M059J (cell line): ENCODE data around the gene CCDC59. TPM values are rescaled to one million over a fixed set of nuclear protein-coding genes. Genes with fewer than 3 reads are reported as not detected.
"Not testable (repeated sequence)": the region's sequence is repeated elsewhere in the genome, so short reads cannot be mapped to it uniquely, and the experiment has no call there.

Experiments
- DNase-seq: peaks from one replicate; pipeline ENCODE4 v3.0.0-alpha.2; 2012; ENCODE audit warnings: low read depth
- total RNA-seq: library from RNA; depleted of rRNA; stranded (reverse); fragments of >200 nt; shearing (Covaris generic); gene quantifications from 2 replicates; pipeline ENCODE4 v1.2.3, GENCODE V29; 2014; rRNA removed

CCDC59 gene, protein sequence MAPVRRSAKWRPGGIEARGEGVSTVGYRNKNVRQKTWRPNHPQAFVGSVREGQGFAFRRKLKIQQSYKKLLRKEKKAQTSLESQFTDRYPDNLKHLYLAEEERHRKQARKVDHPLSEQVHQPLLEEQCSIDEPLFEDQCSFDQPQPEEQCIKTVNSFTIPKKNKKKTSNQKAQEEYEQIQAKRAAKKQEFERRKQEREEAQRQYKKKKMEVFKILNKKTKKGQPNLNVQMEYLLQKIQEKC
- total RNA-seq = 70.0 and 101 TPM in 2 replicates

DNA sequence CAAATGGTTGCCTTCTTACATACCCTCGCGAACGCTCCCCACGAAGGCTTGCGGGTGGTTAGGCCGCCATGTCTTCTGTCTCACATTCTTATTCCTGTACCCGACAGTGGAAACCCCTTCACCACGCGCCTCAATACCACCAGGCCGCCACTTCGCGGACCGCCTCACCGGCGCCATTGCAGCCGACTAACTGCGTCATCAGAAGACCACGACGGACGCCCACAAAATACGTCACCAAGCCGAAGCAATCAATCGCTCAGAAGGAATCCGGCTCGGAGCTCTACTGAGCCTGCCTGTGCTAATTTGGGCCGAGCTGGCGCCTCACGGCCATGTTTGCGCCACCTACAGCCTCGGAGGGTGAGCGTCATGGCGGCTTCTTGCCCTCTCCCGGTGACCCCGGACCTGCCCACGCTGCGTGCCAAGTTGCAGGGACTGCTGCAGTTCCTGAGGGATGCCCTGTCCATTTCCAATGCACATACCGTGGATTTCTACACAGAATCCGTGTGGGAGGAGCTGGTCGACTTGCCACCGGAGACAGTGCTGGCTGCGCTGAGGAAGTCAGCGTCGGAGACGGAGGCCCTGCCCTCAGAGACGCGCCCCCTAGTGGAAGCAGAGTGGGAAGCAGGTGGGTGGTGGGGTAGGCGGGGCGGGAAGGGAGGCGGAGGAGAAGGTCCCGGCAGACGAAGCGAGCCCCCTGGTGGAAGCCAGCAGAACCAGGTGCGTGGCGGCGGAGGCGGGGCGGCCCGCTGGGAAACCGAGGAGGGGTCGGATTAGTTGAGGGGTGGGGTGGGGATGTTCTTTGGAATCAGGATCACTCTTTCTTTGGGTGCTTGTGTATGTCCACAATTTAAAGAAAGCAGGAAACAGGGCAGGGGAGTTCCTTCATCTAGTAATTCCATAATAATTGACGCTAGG is at the start of gene CCDC59, which contains the start of gene METTL25:
CCDC59 (minus strand) TSS at position 188 of the 915 bp plus-strand sequence; CDS start at position 177, 11 bp downstream.
METTL25 (plus strand) TSS at position 330 of the 915 bp plus-strand sequence; CDS start at position 367, 37 bp downstream.
- DNase-seq = peak; percentile 95

DNA sequence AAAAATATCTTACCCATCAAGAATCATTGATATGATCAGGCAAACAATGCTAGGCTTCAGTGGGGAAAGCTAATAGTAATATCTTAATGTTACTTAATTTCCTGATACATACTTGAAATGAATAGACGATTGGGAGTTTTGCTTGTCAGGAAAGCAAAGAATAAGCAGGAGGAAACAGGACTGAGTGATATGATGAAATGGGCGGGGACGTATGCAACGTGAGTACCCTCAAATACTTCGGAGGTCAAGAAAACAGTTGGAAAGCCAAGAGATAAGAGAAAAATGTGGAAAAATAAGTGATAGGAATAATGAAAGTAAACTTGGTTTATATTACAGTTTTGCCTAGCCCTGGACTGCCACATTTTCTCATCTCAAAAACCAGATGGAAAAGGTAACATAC is 49.3 kb upstream of the CCDC59 start:
- no peak for DNase-seq

DNA sequence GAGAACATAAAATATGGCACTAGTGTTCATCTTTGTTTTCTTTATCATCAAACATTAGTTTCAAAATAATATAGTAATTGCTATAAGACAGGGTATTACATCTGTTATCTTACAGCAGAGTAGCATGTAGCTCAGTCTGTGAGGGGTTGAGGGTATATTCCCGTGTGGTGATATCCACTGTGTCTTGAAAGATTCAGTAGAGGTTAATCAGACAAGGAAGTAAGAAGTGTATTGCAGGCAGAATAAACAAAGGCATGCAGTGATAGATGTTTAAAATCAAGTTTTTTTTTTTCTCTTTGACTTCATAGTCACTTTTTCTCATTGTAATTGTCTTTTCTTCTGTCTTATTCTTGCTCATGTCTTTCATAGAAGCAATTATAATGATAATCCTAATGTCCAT is 48.5 kb upstream of the CCDC59 start:
- DNase-seq = no peak

DNA sequence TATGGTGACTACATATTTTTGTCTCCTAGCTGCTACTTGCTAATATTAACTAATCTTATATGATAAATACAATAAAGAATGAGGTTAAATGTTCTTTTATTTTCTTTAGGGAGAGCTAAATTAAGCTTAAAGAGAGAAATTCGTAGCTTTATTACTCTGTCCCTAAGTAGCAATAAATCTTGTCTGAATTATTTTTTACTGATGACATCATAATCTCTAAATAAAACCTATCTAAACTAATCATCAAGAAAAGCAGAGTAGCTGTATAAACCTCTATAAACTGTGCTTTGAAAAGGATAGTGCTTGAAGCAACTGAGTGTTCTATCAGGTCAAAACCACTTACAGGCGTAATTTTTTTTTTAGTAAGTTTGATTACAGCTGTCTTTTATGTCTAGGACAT is 42.6 kb upstream of the CCDC59 start:
- no peak for DNase-seq

DNA sequence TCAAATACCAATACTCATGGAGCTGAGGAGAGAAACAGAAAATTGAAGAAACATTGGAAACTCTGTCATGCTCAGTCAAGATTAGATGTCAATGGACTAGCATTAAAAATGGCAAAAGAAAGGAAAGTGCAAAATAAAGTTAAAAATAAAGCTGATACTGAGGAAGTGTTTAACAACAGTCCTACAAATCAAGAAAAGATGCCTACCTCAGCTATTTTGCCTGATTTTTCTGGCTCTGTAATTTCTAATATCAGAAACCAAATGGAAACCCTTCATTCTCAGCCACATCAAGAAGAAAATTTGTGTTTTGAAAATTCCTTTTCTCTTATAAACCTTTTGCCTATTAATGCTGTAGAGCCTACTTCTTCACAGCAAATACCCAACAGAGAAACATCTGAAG is 40.7 kb upstream of the CCDC59 start:
- no peak for DNase-seq

DNA sequence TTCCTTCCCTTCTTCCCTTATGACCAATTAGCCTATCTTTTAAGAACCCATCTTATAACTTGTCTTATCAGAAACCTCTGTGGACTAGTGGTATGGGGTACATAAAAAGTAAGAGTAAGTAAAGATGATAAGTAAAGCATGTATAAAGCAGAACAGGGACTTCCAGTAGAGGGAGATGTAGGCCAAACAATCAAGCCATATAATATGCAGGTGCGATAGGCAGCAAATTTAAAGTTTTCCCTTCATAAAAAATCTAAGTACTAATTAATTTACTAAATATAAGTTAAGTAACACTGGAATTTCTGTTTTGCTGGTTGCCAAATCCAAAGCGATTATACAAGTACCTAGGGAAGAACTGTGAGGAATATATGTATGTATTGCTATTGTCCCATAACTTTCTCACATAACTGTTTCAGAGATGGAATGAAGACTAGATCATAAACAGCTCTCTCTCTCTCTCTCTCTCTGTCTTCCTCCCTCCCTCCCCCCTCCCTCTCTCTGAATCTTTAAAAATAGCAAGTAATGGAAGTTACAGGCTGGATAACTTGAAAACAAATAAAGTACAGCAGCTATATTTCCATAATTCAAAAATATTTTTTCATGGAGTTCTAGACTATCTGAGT is 25.9 kb upstream of the CCDC59 start:
- peak; percentile 9 for DNase-seq

DNA sequence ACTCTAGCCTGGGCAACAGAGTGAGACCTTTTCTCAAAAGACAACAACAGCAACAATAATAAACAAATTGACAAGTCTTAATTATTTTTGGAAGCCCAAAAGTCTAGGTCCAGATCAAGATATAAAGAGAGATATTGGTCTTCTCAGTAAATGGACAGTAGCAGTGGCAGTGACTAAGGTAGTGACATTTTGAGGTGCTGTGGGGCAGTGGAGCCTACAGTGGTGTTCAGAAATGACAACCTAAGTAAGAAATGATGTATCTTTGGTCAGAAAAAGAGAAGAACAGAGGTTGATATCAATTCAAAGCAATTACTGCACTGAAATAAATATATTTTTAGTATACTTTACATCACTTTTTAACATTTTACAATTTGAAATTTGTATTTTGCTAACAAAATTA is 20.8 kb upstream of the CCDC59 start:
- no peak for DNase-seq

DNA sequence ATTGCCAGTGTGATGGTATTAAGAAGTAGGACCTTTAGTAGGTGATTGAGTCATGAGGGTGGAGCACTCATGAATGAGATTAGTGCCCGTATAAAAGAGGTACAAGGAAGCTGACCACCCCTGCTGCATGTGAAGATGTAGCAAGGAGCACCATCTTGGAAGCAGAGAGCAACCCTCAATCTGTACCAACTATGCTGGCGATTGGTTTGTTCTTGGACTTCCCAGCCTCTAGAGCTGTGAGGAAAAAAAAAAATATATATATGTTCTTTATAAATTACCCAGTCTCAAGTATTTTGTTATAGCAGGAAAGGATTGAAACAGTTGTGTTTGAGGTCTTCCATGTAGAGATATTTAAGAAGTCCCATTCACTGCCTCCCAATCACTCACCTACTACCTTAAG is 17.0 kb upstream of the CCDC59 start:
- no peak for DNase-seq

DNA sequence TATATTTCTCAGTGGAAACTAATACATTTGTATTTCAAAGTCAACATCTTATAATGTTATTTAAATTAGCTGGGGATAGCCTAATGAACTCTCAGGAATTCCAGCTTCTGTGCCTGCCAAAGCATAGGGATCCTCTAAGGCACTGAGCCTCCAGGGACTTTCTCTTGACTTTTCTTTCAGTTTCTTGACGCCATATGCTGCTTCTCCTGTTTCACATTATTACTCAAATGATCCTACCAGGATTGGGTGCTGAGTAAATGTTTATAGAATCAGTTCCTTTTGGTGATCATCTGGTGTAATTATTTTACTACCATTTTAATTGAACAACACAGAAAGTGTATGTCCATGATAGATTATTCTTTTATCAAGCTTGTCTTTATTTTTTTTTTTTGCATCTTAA is 8.0 kb upstream of the CCDC59 start:
- peak; percentile 2 for DNase-seq

DNA sequence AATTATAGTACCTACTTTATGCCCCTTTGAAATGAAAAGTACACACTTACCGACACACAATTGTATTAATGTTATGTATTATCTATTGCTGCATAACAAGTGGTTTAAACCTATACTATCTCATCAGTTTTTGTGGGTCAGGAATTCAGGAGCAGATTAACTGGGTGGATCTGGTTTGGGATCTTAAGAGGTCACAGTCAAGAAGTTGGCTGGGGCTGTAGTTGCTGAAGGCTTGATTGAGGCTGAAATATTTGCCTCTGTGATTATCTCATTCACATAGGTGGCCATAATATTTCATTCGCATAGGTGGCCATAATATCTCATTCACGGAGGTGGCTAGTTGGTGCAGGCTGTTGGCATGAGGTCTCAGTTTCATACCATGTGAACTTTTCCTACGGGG is 5.8 kb upstream of the CCDC59 start:
- DNase-seq = no peak

DNA sequence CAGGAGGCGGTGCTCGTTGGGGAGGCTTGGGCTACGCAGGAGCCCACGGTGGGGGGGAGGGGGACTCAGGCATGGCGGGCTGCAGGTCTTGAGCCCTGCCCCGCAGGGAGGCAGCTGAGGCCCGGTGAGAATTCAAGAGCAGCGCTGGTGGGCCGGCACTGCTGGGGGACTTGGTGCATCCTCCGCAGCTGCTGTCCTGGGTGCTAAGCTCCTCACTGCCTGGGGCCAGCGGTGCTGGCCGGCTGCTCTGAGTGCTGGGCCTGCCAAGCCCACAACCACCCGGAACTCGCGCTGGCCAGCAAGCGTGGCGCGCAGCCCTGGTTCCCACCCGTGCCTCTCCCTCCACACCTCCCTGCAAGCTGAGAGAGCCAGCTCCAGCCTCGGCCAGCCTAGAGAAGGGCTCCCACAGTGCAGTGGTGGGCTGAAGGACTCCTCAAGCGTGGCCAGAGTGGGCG is 3.3 kb upstream of the CCDC59 start:
- no peak for DNase-seq

DNA sequence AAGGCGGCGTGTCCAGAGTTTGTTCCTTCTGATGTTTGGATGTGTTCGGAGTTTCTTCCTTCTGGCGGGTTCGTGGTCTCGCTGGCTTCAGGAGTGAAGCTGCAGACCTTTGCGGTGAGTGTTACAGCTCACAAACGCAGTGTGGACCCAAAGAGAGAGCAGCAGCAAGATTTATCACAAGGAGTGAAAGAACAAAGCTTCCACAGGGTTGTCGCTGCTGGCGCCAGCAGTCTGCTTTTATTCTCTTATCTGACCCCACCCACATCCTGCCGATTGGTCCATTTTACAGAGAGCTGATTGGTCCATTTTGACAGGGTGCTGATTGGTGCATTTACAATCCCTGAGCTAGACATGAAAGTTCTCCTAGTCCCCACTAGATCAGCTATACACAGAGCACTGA is 2.6 kb upstream of the CCDC59 start:
- not testable (repeated sequence) for DNase-seq

DNA sequence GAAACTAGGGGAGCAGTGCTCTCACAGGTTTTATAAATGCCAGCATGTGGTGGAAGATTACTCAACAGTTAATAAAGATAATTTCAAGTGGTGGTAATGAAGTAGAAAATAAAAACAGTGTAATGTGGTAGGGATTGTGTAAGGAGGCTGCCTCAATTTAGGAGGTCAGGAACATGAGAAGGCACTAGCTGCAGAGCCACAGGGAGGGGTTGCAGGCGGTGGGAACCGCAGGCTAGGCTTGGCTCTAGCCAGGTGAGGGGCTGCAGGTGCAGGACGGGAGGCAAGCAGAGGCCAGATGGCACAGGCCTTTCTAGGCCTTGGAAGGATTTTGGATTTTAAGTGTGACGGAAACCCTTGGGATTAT is 910 bp upstream of the CCDC59 start:
- peak; percentile 2 for DNase-seq

DNA sequence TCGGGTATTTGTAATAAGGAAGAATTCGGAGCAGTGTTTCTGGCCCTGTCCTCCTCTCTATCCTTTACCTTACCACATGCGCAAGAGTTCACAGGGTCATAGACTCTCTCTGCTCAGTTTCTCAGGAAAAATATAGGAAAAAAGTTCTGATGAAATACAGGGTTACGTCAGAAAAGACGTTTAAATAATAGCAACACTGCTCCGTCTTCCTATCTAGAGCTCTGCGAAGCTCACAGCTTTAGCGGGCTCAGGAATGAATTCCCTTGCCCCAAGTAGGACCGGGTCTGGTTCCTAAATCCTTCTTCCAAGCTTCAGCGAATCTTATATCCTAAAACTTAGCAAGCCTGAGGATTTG is 365 bp downstream of the CCDC59 start:
- no peak for DNase-seq

DNA sequence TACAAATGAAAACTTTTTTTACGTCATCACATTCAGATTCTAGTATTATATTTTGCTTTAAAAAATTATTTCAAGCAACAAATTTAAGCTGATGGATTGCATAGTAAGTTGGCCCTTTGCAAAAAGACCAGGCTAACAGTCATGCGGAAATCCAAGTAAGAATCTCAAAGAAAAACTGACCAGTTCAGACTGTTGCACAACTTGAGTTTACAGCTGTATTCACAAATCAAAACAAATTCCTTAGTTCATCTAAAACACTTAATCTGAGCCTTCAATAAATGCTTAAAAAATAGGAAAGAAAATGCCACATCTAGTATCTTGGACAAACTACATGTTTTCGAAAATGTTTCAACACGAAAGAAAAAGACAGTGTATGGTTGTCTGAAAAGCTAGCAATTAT is 847 bp downstream of the CCDC59 start:
- no peak for DNase-seq

DNA sequence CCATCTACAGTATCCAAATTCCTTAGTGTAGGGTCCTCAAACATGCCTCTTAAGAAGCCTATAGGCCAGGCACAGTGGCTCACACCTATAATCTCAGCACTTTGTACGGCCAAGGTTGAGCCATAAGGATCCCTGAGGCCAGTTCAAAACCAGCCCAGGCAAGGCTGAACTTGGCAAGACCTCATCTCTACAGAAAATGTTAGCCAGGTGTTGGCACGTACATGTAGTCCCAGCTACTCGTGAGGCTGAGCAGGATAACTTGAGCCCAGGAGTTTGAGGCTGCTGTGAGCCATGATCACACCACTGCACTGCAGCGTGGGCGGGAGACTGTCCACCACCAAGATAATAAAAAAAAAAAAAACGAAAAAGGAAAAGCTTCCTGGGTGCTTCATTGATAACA is 6.8 kb downstream of the CCDC59 start:
- DNase-seq = no peak

DNA sequence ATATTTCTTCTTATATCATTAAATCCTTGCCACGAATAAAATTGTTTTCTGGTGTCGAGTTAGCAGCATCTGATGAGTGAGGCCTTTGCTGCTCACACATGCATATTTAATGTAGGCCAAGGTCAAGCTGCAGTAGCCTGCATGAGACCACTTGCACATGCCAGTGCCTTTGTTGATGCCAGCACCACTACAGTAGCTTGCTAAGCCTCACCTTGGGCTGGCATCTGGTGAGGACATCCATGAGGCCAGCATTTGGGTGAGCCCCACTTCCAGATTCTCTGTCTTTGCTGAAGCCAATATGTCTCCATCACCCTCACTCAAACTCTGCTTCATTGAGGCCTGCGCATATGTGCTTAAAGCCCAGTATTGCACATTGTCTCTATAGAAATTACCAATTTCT is 8.0 kb downstream of the CCDC59 start:
- DNase-seq = no peak

DNA sequence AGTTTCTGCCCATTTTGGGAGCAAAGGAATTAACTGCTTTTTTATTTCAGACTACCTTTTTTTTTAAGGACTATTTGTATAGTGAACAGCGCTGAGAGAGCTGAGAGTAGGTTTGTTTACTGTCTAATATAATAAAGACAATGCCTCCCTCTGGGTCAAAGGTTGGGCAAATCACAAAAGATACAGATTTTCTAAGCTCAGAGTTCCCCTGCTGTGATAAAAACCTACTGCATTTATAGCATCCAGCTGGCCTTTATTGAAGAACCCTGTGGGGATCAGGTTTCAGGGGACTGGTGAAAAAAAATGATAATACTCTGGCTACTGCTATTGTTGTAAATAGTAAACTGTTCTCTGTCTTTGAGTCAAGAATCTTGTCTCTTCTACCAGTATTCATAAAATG is 28.7 kb downstream of the CCDC59 start:
- no peak for DNase-seq

DNA sequence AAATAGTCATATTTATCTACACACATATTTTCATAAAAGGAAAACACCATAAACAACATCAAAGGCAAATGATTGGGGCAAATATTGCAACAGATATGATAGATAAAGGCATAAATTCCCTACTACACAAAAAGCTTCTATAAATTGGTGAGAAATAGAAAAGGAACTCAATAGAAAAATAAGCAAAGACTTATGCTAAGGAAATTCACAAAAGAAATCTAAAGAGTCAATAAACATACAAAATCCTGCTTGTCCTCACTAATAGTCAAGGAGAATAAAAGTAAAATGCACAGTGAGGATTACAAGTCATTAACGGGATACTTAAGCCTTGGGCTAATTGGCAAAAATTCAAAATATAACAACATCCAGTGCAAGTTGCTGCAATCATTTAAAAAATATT is 30.3 kb downstream of the CCDC59 start:
- DNase-seq = no peak

DNA sequence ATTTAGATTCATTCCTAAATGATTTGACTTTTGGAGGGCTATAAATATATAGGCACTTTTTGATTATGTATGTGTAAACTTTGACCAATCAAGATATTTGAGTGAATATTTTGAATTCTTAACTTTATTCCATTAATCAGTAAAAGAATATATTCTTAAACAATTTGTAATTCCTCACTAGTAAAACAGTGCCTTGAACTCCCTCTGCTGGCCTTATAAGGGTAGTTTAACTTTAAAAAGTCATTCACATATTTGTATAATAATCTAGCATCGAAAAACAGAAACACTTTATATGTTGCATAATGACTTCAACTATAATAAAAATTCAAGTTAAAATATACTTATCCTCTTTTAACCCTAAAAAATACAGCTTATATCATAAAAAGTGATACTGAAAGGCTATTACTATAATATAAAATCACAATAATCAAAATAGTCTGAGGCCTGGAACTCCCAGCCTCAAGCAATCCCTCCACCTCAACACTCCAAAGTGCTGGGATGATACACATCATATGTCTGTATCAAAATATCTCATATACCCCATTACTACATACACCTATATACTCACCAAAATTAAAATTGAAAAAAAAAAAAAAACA is 31.2 kb downstream of the CCDC59 start:
- peak; percentile 8 for DNase-seq

DNA sequence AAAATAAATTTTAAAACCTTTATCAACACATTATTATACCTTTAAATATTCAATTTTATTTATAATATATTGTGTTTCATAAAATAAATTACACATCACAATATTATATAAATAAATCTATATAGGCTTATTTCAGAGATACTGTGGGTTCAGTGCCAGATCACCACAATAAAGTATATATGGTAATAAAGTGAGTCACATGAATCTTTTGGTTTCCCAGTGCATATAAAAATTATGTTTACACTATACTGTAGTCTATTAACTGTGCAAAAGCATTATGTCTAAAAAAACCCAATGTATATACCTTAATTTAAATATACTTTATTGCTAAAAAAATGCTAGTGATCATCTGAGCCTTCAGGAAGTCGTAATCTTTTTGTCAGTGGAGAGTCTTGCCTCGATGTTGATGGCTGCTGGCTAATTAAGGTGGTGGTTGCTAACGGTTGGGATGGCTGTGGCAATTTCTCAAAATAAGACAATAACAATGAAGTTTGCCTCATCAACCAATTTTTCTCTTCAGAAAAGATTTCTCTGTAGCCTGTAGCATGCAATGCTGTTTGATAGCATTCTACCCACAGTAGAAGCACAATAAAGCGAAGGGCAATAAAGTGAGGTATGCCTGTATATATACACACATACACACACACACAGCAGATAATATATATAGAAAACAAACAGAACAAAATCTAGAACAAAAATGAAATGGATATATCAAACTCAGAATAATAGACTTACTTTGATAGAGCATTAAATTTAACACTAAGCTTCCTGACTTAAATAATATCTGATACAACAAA is 32.4 kb downstream of the CCDC59 start:
- no peak for DNase-seq
